K562 (cell line): ENCODE measurements around the gene TFDP1. TPM values are rescaled to one million over a fixed set of nuclear protein-coding genes. Genes with fewer than 3 reads are reported as not detected.

Source experiments
- ATAC-seq: fragments of 200-7000 bp; cut with Tn5 transposase; 3 replicates; pipeline ENCODE4 v1.9.1; 2020; ENCODE audit warnings: moderate library complexity
- BruUV-seq: library from RNA; stranded (reverse); fragments of 400-500 nt; replicated peaks from 2 replicates; lab custom pipeline; 2021; lab: Mats Ljungman, UMichigan
- CTCF ChIA-PET: fragments of 300-600 bp; formaldehyde crosslinking; extraction: SDS; loops from one replicate; lab custom pipeline; 2021; ENCODE audit warnings: low intra/inter-chr PET ratio; lab: Yijun Ruan, JAX
- POLR2A ChIA-PET: fragments of 300-600, 350-650 bp; sonication (Branson Sonifier 250); formaldehyde crosslinking; extraction: SDS; loops from one replicate; lab custom pipeline; 2021; ENCODE audit warnings: antibody characterized with exemption, inconsistent platforms; lab: Yijun Ruan, JAX
- DNase-seq, 4 experiments: peaks; one replicate each; pipeline versions ENCODE4 v3.0.0 to v3.0.0-alpha.2; 2011 to 2018; ENCODE audit warnings: low spot score in 3 of 4, mixed read lengths in 3 of 4; ENCODE audit errors: extremely low read depth in 1 of 4
- FAIRE-seq: peaks from 2 replicates; lab custom pipeline; 2011; peaks lifted over from hg19 to GRCh38; lab: Jason Lieb, UNC
- H2AFZ ChIP-seq: 2 replicates; pipeline ENCODE4 v1.6.0; 2011; ENCODE audit warnings: low read depth, low read length, control low read depth, inconsistent platforms
- H3K27ac ChIP-seq: fragments of 200-600 bp; 3 replicates; pipeline ENCODE4 v1.8.0; 2011; ENCODE audit warnings: low read depth, mild to moderate bottlenecking, control low read depth, inconsistent platforms, low read length, moderate library complexity, mixed read lengths; ENCODE audit errors: extremely low read depth
- H3K27me3 ChIP-seq, 2 experiments: fragments of 300-600 bp in 1 of 2; 2 replicates in 1 of 2; 3 replicates in 1 of 2; pipeline versions ENCODE4 v1.6.0 to v1.8.0; 2011; ENCODE audit warnings: inconsistent platforms in 2 of 2, low read length in 2 of 2, mild to moderate bottlenecking in 1 of 2, mixed read lengths in 1 of 2, moderate library complexity in 1 of 2; ENCODE audit not compliant: control insufficient read depth in 2 of 2, insufficient read depth in 2 of 2
- H3K36me3 ChIP-seq: fragments of 300-600 bp; 3 replicates; pipeline ENCODE4 v1.8.0; 2011; ENCODE audit warnings: mild to moderate bottlenecking, low read length, inconsistent platforms; ENCODE audit not compliant: control insufficient read depth, insufficient read depth
- H3K4me1 ChIP-seq, 2 experiments: fragments of 200-600 bp in 1 of 2; replicated peaks in 1 of 2; 2 replicates in 1 of 2; 3 replicates in 1 of 2; pipeline versions ENCODE4 v1.5.1 to v1.8.0; 2011; ENCODE audit warnings: inconsistent platforms in 2 of 2, low read length in 2 of 2, mild to moderate bottlenecking in 1 of 2, mixed read lengths in 1 of 2, moderate library complexity in 1 of 2; ENCODE audit not compliant: control insufficient read depth in 2 of 2, insufficient read depth in 2 of 2
- H3K4me2 ChIP-seq: 2 replicates; pipeline ENCODE4 v1.6.1; 2011; ENCODE audit warnings: low read length, control low read depth, inconsistent platforms, mixed read lengths; ENCODE audit not compliant: insufficient read depth
- H3K4me3 ChIP-seq: fragments of 200-600 bp; sonication (generic), shearing (Covaris generic); 2 replicates; pipeline ENCODE4 v1.5.1; 2016; ENCODE audit warnings: control low read depth, inconsistent platforms
- H3K79me2 ChIP-seq: fragments of 200-600 bp; 3 replicates; pipeline ENCODE4 v1.8.0; 2011; ENCODE audit warnings: low read length, inconsistent platforms; ENCODE audit not compliant: control insufficient read depth, insufficient read depth
- H3K9ac ChIP-seq, 2 experiments: 2 replicates each; pipeline versions ENCODE4 v1.6.0 to v1.6.1; 2011; ENCODE audit warnings: low read depth in 2 of 2, low read length in 2 of 2, control low read depth in 1 of 2, inconsistent platforms in 1 of 2, mild to moderate bottlenecking in 1 of 2, mixed read lengths in 1 of 2; ENCODE audit not compliant: insufficient read depth in 1 of 2
- H3K9me1 ChIP-seq: one replicate; pipeline ENCODE4 v1.6.0; 2011; ENCODE audit warnings: inconsistent platforms, mild to moderate bottlenecking, low read length, moderate library complexity; ENCODE audit not compliant: control insufficient read depth, insufficient read depth
- H3K9me3 ChIP-seq: replicated peaks from 2 replicates; pipeline ENCODE4 v1.5.1; 2011; ENCODE audit warnings: low read depth, low read length, inconsistent platforms; ENCODE audit not compliant: control insufficient read depth, insufficient read depth
- H4K20me1 ChIP-seq: replicated peaks from 2 replicates; pipeline ENCODE4 v1.6.1; 2011; ENCODE audit warnings: low read length, inconsistent platforms, mixed read lengths; ENCODE audit not compliant: control insufficient read depth, insufficient read depth
- ATF1 ChIP-seq, 2 experiments: fragments of 450-650 bp in 1 of 2; IDR thresholded peaks; 2 replicates each; pipeline ENCODE4 v1.6.1; 2016; ENCODE audit warnings: missing compliant biosample characterization in 1 of 2, missing genetic modification characterization in 1 of 2
- DACH1 ChIP-seq: fragments of 450-650 bp; IDR thresholded peaks from 2 replicates; pipeline ENCODE4 v1.6.1; 2018; ENCODE audit not compliant: partially characterized antibody
- E2F4 ChIP-seq: sonication (generic); formaldehyde crosslinking; IDR thresholded peaks from 2 replicates; pipeline ENCODE4 v1.8.0; 2022; ENCODE audit warnings: mild to moderate bottlenecking, low read depth, missing genetic modification reagents
- LARP7 ChIP-seq: fragments of 450-650 bp; IDR thresholded peaks from 2 replicates; pipeline ENCODE4 v1.6.1; 2016
- POLR2AphosphoS5 ChIP-seq: IDR thresholded peaks from 2 replicates; pipeline ENCODE4 v1.6.1; 2011; ENCODE audit warnings: mild to moderate bottlenecking, low read depth, low read length, moderate library complexity; ENCODE audit not compliant: control insufficient read depth, insufficient read depth
- ZBTB40 ChIP-seq, 2 experiments: fragments of 450-650 bp in 1 of 2; sonication (generic) in 1 of 2; formaldehyde crosslinking in 1 of 2; IDR thresholded peaks; 2 replicates each; pipeline versions ENCODE4 v1.7.1 to v1.9.0; 2016 to 2022; ENCODE audit warnings: inconsistent platforms in 1 of 2, mild to moderate bottlenecking in 1 of 2, missing genetic modification reagents in 1 of 2
- WGBS: fragments of 100-300 bp; shearing (Covaris generic); methylation state at CpG from one replicate; pipeline ENCODE4 v1.1.6; 2016; ENCODE audit warnings: low coverage, mixed read lengths; ENCODE audit not compliant: insufficient coverage; ENCODE audit errors: missing lambda C conversion rate; 5-methylcytosine and 5-hydroxymethylcytosine counted together
- in situ Hi-C: fragments of 300-500 bp; cut with MboI; formaldehyde crosslinking; loops from 4 replicates; pipeline ENCODE4 v1.15.0; 2018; ENCODE audit warnings: inconsistent platforms, mixed read lengths
- intact Hi-C: fragments of 100-400 bp; cut with micrococcal nuclease; formaldehyde crosslinking; loops from 2 replicates; pipeline ENCODE4 v1.14.2; 2022
- polyA plus RNA-seq, 8 experiments: library from polyadenylated mRNA; depleted of rRNA in 4 of 8; stranded (reverse) in 5 of 8; unstranded in 3 of 8; fragments of >200 nt; fragmentation: Nextera tagmentation in 2 of 8; fragmentation: Illumina TruSeq in 1 of 8; extraction: Ambion mirVana in 2 of 8; extraction: Trizol in 1 of 8; gene quantifications; 2 replicates each; pipeline versions ENCODE4 v1.2.1 to v1.2.3, GENCODE V29; 2011 to 2014; ENCODE audit warnings: inconsistent platforms in 1 of 8, missing spikeins in 1 of 8
- total RNA-seq, 7 experiments: library from RNA; depleted of rRNA in 6 of 7; stranded (reverse); fragments of >200 nt in 6 of 7; fragmentation: Illumina TruSeq in 2 of 7; extraction: Trizol in 2 of 7; gene quantifications; 2 replicates each; pipeline versions ENCODE4 v1.2.1 to v1.2.3, GENCODE V29; 2011 to 2021; ENCODE audit warnings: low replicate concordance in 1 of 7

TFDP1 gene
- total and polyA plus RNA-seq, 9 of the 15 experiments (the other 6 are each of a cell fraction or from before 2014, with no cell fraction given): 33.8 to 145 (median 69.1) TPM

- intact Hi-C loops (no loop called here), in situ Hi-C loops (loop anchor here (5.0 to 10.0 kb wide), 2 partner anchors 144 to 257 kb away; no protein-coding TSS in a partner anchor)
- ATAC-seq: no peak
- Histone ChIP-seq H4K20me1 (no peaks in the 10 kb centered on the region; the same call in 1 of the 2 replicates), H3K79me2 (no peaks in the 10 kb centered on the region), H3K9ac (no peak within 1 kb of the TSS), H3K27ac (no peak within 1 kb of the TSS), H3K4me2 (no peak within 1 kb of the TSS), H3K4me3 (no peak within 1 kb of the TSS), H3K9me3 (no peaks in the 10 kb centered on the region), H2AFZ (no peak within 1 kb of the TSS), H3K9me1 (no peaks in the 10 kb centered on the region), H3K4me1 (peaks cover 0 to 16% of the 10 kb centered on the region in 2 experiments; a peak in 2 of 5 replicates), H3K36me3 (no peaks in the 10 kb centered on the region), H3K27me3 (peaks cover 20 to 60% of the 10 kb centered on the region in 2 experiments)
- DNase-seq: no peak
- FAIRE-seq: no peak
- POLR2A ChIA-PET: interaction anchor here (0.7 kb wide), 1 partner anchor 9 kb away, joined by 3 read pairs; no protein-coding TSS in a partner anchor
- 2% methylated on average over 30 of the region's 47 CpGs for WGBS
- TF ChIP-seq POLR2AphosphoS5 (no peak), LARP7 (no peak), DACH1 (no peak), ZBTB40 (IDR thresholded peaks at IDR 0.05) (no peak), ZBTB40 (CRISPR knock-in tag; IDR thresholded peaks at IDR 0.05) (no peak), ATF1 (CRISPR knock-in tag; IDR thresholded peaks at IDR 0.05) (no peak), ATF1 (tag; IDR thresholded peaks at IDR 0.05) (no peak), E2F4 (CRISPR knock-in tag) (no peak)
- no TSS peak for BruUV-seq
- CTCF ChIA-PET: no interaction called here
Observed at GRCh38 chr13:113657851-113658741, 73.5 kb downstream of the TFDP1 start, which contains the start of gene ATP4B. TSS of gene ATP4B (minus strand) at chr13:113658198. CDS start at chr13:113658144, 54 bp downstream.
